IMR-90 (cell line): Measurements from ENCODE around the gene TMPRSS6. TPM values are rescaled to one million over a fixed set of nuclear protein-coding genes. Genes with fewer than 3 reads are reported as not detected.

Source experiments
- ATAC-seq: fragments of 200-7000 bp; cut with Tn5 transposase; 2 replicates; pipeline ENCODE4 v1.9.1; 2020; ENCODE audit warnings: low read depth, mild to moderate bottlenecking, moderate library complexity
- BruUV-seq: library from RNA; stranded (reverse); fragments of 400-500 nt; replicated peaks from 2 replicates; lab custom pipeline; 2021; lab: Mats Ljungman, UMichigan
- CTCF ChIA-PET: fragments of 300-600 bp; formaldehyde crosslinking; extraction: SDS; loops from one replicate; lab custom pipeline; 2021; ENCODE audit warnings: antibody characterized with exemption; lab: Yijun Ruan, JAX
- POLR2A ChIA-PET: fragments of 300-600 bp; sonication (Branson Sonifier 250); formaldehyde crosslinking; loops from one replicate; lab custom pipeline; 2022; ENCODE audit warnings: antibody characterized with exemption; ENCODE audit not compliant: unreplicated experiment; lab: Charles Lee
- DNase-seq: peaks from one replicate; pipeline ENCODE4 v3.0.0; 2013
- H2AFZ ChIP-seq: replicated peaks from 2 replicates; pipeline ENCODE3; 2013; ENCODE audit warnings: low read length, mild to moderate bottlenecking; ENCODE audit not compliant: poor library complexity
- H2AK5ac ChIP-seq: 2 replicates; pipeline ENCODE4 v1.6.1; 2013; ENCODE audit warnings: low read depth, low read length, inconsistent platforms
- H2AK9ac ChIP-seq: replicated peaks from 2 replicates; pipeline ENCODE3; 2013; ENCODE audit warnings: mild to moderate bottlenecking, low read depth, low read length, moderate library complexity; ENCODE audit not compliant: poor library complexity
- H2BK120ac ChIP-seq: 2 replicates; pipeline ENCODE4 v1.6.1; 2013; ENCODE audit warnings: low read depth, low read length, inconsistent platforms
- H2BK15ac ChIP-seq: 3 replicates; pipeline ENCODE4 v1.6.1; 2013; ENCODE audit warnings: low read depth, low read length, inconsistent platforms
- H2BK20ac ChIP-seq: 2 replicates; pipeline ENCODE4 v1.6.1; 2013; ENCODE audit warnings: low read depth, mild to moderate bottlenecking, inconsistent platforms, low read length, moderate library complexity
- H2BK5ac ChIP-seq: 2 replicates; pipeline ENCODE4 v1.6.1; 2013; ENCODE audit warnings: mild to moderate bottlenecking, low read depth, low read length, inconsistent platforms; ENCODE audit not compliant: poor library complexity, severe bottlenecking
- H3K14ac ChIP-seq: replicated peaks from 2 replicates; pipeline ENCODE4 v1.6.1; 2013; ENCODE audit warnings: low read depth, low read length, inconsistent platforms
- H3K18ac ChIP-seq: 2 replicates; pipeline ENCODE4 v1.6.1; 2013; ENCODE audit warnings: low read depth, low read length, control low read depth
- H3K23ac ChIP-seq: 2 replicates; pipeline ENCODE4 v1.6.1; 2013; ENCODE audit warnings: low read depth, low read length, inconsistent platforms
- H3K27ac ChIP-seq: 2 replicates; pipeline ENCODE4 v1.5.1; 2013; ENCODE audit warnings: mild to moderate bottlenecking, control low read depth, low read length; ENCODE audit not compliant: insufficient read depth
- H3K27me3 ChIP-seq: 2 replicates; pipeline ENCODE4 v1.6.1; 2013; ENCODE audit warnings: low read length; ENCODE audit not compliant: control insufficient read depth, insufficient read depth
- H3K36me3 ChIP-seq: 2 replicates; pipeline ENCODE4 v1.6.1; 2013; ENCODE audit warnings: low read length, mixed read lengths; ENCODE audit not compliant: control insufficient read depth, insufficient read depth
- H3K4ac ChIP-seq: 2 replicates; pipeline ENCODE4 v1.6.1; 2013; ENCODE audit warnings: low read depth, low read length, inconsistent platforms
- H3K4me1 ChIP-seq: 2 replicates; pipeline ENCODE4 v1.6.1; 2013; ENCODE audit warnings: low read length, mixed read lengths; ENCODE audit not compliant: control insufficient read depth, insufficient read depth
- H3K4me2 ChIP-seq: 2 replicates; pipeline ENCODE4 v1.6.1; 2013; ENCODE audit warnings: low read depth, mild to moderate bottlenecking, control low read depth, low read length, moderate library complexity
- H3K4me3 ChIP-seq: 2 replicates; pipeline ENCODE4 v1.5.1; 2013; ENCODE audit warnings: low read depth, mild to moderate bottlenecking, control low read depth, low read length, moderate library complexity; ENCODE audit not compliant: insufficient read depth
- H3K56ac ChIP-seq: 2 replicates; pipeline ENCODE4 v1.6.1; 2013; ENCODE audit warnings: low read length, inconsistent platforms; ENCODE audit not compliant: insufficient read depth; ENCODE audit errors: extremely low read depth
- H3K79me1 ChIP-seq, 2 experiments: 2 replicates each; pipeline ENCODE4 v1.6.1; 2013; ENCODE audit warnings: low read length in 2 of 2, inconsistent platforms in 1 of 2, low read depth in 1 of 2
- H3K9ac ChIP-seq: 2 replicates; pipeline ENCODE4 v1.6.1; 2013; ENCODE audit warnings: low read depth, low read length, control low read depth
- H3K9me1 ChIP-seq: 2 replicates; pipeline ENCODE4 v1.6.1; 2013; ENCODE audit warnings: low read length, inconsistent platforms; ENCODE audit not compliant: insufficient read depth
- H3K9me3 ChIP-seq: 2 replicates; pipeline ENCODE4 v1.6.1; 2013; ENCODE audit warnings: low read length; ENCODE audit not compliant: control insufficient read depth, insufficient read depth
- H4K20me1 ChIP-seq: 2 replicates; pipeline ENCODE4 v1.6.1; 2013; ENCODE audit warnings: low read length, inconsistent platforms; ENCODE audit not compliant: insufficient read depth
- H4K5ac ChIP-seq: 2 replicates; pipeline ENCODE4 v1.6.1; 2013; ENCODE audit warnings: mild to moderate bottlenecking, low read depth, low read length, control low read depth
- H4K8ac ChIP-seq, 2 experiments: 2 replicates each; pipeline ENCODE4 v1.6.1; 2013; ENCODE audit warnings: low read depth in 2 of 2, low read length in 2 of 2, control low read depth in 1 of 2, inconsistent platforms in 1 of 2
- H4K91ac ChIP-seq: 2 replicates; pipeline ENCODE4 v1.6.1; 2013; ENCODE audit warnings: low read depth, low read length, inconsistent platforms; ENCODE audit not compliant: insufficient read depth
- BHLHE40 ChIP-seq: fragments of 150-350 bp; IDR thresholded peaks from 2 replicates; pipeline ENCODE4 v1.6.1; 2016; ENCODE audit warnings: mild to moderate bottlenecking, low read depth, low read length
- CEBPB ChIP-seq: IDR thresholded peaks from 2 replicates; pipeline ENCODE4 v1.6.1; 2012; ENCODE audit warnings: low read depth, low read length, improper control_type of control experiment
- CHD1 ChIP-seq: IDR thresholded peaks from 2 replicates; pipeline ENCODE4 v1.6.1; 2012; ENCODE audit warnings: low read depth, low read length, improper control_type of control experiment
- CTCF ChIP-seq: conservative IDR thresholded peaks from 2 replicates; pipeline ENCODE4 v1.5.1; 2012; ENCODE audit warnings: mild to moderate bottlenecking, low read depth, low read length, improper control_type of control experiment
- ELK1 ChIP-seq: fragments of 150-350 bp; IDR thresholded peaks from 2 replicates; pipeline ENCODE4 v1.6.1; 2016; ENCODE audit warnings: low read depth, mild to moderate bottlenecking, low read length, moderate library complexity, borderline replicate concordance
- FOS ChIP-seq: fragments of 150-350 bp; IDR thresholded peaks from 2 replicates; pipeline ENCODE4 v1.6.1; 2016; ENCODE audit warnings: low read depth, low read length
- MAFK ChIP-seq: IDR thresholded peaks from 2 replicates; pipeline ENCODE4 v1.6.1; 2012; ENCODE audit warnings: low read depth, low read length, improper control_type of control experiment
- MAZ ChIP-seq: IDR thresholded peaks from 2 replicates; pipeline ENCODE4 v1.6.1; 2012; ENCODE audit warnings: low read depth, mild to moderate bottlenecking, low read length, improper control_type of control experiment, moderate library complexity, borderline replicate concordance
- MXI1 ChIP-seq: IDR thresholded peaks from 2 replicates; pipeline ENCODE4 v1.6.1; 2012; ENCODE audit warnings: low read depth, mild to moderate bottlenecking, low read length, moderate library complexity, borderline replicate concordance
- NFE2L2 ChIP-seq: fragments of 150-350 bp; IDR thresholded peaks from 2 replicates; pipeline ENCODE4 v1.6.1; 2016; ENCODE audit warnings: low read depth, mild to moderate bottlenecking, low read length
- POLR2A ChIP-seq: IDR thresholded peaks from 2 replicates; pipeline ENCODE4 v1.6.1; 2012; ENCODE audit warnings: mild to moderate bottlenecking, low read depth, low read length
- RAD21 ChIP-seq: IDR thresholded peaks from 2 replicates; pipeline ENCODE4 v1.6.1; 2012; ENCODE audit warnings: low read length, improper control_type of control experiment
- RCOR1 ChIP-seq: IDR thresholded peaks from 2 replicates; pipeline ENCODE4 v1.6.1; 2012; ENCODE audit warnings: mild to moderate bottlenecking, low read length, improper control_type of control experiment; ENCODE audit not compliant: insufficient replicate concordance
- RFX5 ChIP-seq: IDR thresholded peaks from 2 replicates; pipeline ENCODE4 v1.8.0; 2012; ENCODE audit warnings: low read depth, mild to moderate bottlenecking, low read length, moderate library complexity
- SMC3 ChIP-seq: fragments of 150-350 bp; IDR thresholded peaks from 2 replicates; pipeline ENCODE4 v1.6.1; 2016; ENCODE audit warnings: low read depth, mild to moderate bottlenecking, antibody characterized with exemption, low read length, moderate library complexity
- USF2 ChIP-seq: fragments of 150-350 bp; IDR thresholded peaks from 2 replicates; pipeline ENCODE4 v1.6.1; 2017; ENCODE audit warnings: mild to moderate bottlenecking, antibody characterized with exemption, low read length, low read depth
- WGBS, 2 experiments: methylation state at CpG; one replicate each; pipeline versions ENCODE4 v1.1.5 to v1.1.7; 2013; ENCODE audit warnings: missing lambda C conversion rate in 2 of 2; ENCODE audit not compliant: insufficient read length in 1 of 2; ENCODE audit errors: extremely low coverage in 2 of 2; 5-methylcytosine and 5-hydroxymethylcytosine counted together
- dilution Hi-C: fragments of 300-500 bp; cut with HindIII; formaldehyde crosslinking; loops from one replicate; pipeline ENCODE4 v1.14.3; 2018; ENCODE audit warnings: low sequenced_read_pairs; ENCODE audit not compliant: unreplicated experiment
- in situ Hi-C: fragments of 300-500 bp; cut with MboI; formaldehyde crosslinking; loops from 3 replicates; pipeline ENCODE4 v1.14.3; 2019; ENCODE audit warnings: low sequenced_read_pairs, inconsistent platforms, mixed read lengths
- intact Hi-C: fragments of 100-400 bp; cut with micrococcal nuclease; formaldehyde crosslinking; loops from 2 replicates; pipeline ENCODE4 v1.10.0; 2022
- polyA plus RNA-seq, 3 experiments: library from polyadenylated mRNA; depleted of rRNA; stranded (reverse); fragments of >200 nt; gene quantifications; 2 replicates each; pipeline ENCODE4 v1.2.3, GENCODE V29; 2012; ENCODE audit warnings: low replicate concordance in 1 of 3
- total RNA-seq: library from RNA; depleted of rRNA; stranded (reverse); fragments of >200 nt; gene quantifications from 2 replicates; pipeline ENCODE4 v1.2.3, GENCODE V29; 2012

The TMPRSS6 gene
- total and polyA plus RNA-seq, 2 of the 4 experiments (the other 2 are of a cell fraction): not detected

GRCh38 chr22:37158963-37159290 is 49.4 kb upstream of the TMPRSS6 start:
- in situ Hi-C loops (no loop called here), dilution Hi-C loops (no loop called here), intact Hi-C loops (no loop called here)
- Histone ChIP-seq H4K8ac (no peak overlapping the region), H3K56ac (no peak overlapping the region), H2BK20ac (no peak overlapping the region), H2BK5ac (no peak overlapping the region), H3K4ac (no peak overlapping the region), H4K20me1 (no peaks in the 10 kb centered on the region), H3K79me1 (no peaks in the 10 kb centered on the region), H2BK15ac (no peak overlapping the region), H4K5ac (no peak overlapping the region), H2AFZ (no peak overlapping the region), H3K4me1 (no peaks in the 10 kb centered on the region), H3K9ac (no peak overlapping the region), H3K27me3 (peaks cover 30% of the 10 kb centered on the region), H3K4me3 (no peak overlapping the region), H3K9me3 (peaks cover 11% of the 10 kb centered on the region; the same call in 1 of the 2 replicates), H2BK120ac (no peak overlapping the region), H2AK9ac (no peak overlapping the region), H3K18ac (no peak overlapping the region), H3K4me2 (no peak overlapping the region), H3K27ac (no peak overlapping the region), H3K9me1 (peaks cover 2% of the 10 kb centered on the region; the same call in 1 of the 2 replicates), H3K36me3 (no peaks in the 10 kb centered on the region), H3K23ac (no peak overlapping the region), H3K14ac (no peak overlapping the region), H2AK5ac (no peak overlapping the region), H4K91ac (no peak overlapping the region)
- no peak for TF ChIP-seq RFX5
- no peak for TF ChIP-seq ELK1
- no peak for TF ChIP-seq MXI1
- no peak for TF ChIP-seq CHD1
- no peak for TF ChIP-seq MAFK
- TF ChIP-seq POLR2A: no peak
- TF ChIP-seq MAZ: no peak
- TF ChIP-seq SMC3: no peak
- no peak for TF ChIP-seq CEBPB
- no peak for TF ChIP-seq USF2
- no peak for TF ChIP-seq CTCF
- no peak for TF ChIP-seq NFE2L2
- no peak for TF ChIP-seq RAD21
- no peak for TF ChIP-seq RCOR1
- no peak for TF ChIP-seq FOS
- TF ChIP-seq BHLHE40: no peak
- ChIA-PET POLR2A (no interaction called here), CTCF (no interaction called here)
- no CpG with 5 or more reads among the region's 5 CpGs for WGBS, 2 experiments
- BruUV-seq: no TSS peak
- DNase-seq (no peak), ATAC-seq (no peak)
